Fibroblast of upper back skin (primary cell): ENCODE results near the gene SEMA5A.

Source experiments
- DNase-seq: peaks from one replicate; pipeline ENCODE4 v3.0.0-alpha.2; 2013

SEMA5A gene

GRCh38 chr5:9547122-9547947 lies 1.5 kb upstream of the SEMA5A start:
- peak; percentile 90 for DNase-seq

GRCh38 chr5:9545136-9545991 lies 511 bp downstream of the SEMA5A start:
- no peak for DNase-seq

DNA sequence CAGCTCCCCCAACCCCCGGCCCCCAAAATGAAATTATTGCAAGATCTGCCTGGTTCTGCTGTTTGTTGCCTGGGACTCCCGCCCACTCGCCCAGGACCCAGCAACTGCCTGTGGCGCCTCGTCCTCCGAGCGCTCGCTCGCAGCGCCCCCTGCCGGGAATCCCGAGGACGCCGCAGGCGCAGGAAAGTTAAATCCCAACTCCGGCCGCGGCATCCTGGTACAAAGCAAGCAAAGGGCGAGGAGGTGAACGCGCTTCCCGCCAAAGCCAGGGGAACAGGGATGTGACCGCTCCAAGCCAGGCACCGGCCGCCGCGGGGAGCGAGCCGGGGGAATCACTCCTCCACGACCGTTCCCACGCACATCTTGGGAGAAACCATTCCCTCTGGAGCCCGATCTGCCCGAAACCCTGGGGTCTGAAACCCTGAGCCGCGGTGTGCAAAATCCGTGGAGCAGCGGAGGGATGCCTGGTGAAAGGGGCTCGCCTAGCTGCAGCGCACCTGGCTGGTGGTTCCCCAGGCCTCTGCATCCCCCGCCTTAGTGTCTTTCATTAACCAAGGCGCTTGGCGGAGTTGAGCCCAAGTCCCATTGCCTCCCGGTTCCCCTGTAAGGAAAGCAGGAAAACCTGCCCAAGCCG lies 1.3 kb downstream of the SEMA5A start:
- DNase-seq: peak; percentile 72

DNA sequence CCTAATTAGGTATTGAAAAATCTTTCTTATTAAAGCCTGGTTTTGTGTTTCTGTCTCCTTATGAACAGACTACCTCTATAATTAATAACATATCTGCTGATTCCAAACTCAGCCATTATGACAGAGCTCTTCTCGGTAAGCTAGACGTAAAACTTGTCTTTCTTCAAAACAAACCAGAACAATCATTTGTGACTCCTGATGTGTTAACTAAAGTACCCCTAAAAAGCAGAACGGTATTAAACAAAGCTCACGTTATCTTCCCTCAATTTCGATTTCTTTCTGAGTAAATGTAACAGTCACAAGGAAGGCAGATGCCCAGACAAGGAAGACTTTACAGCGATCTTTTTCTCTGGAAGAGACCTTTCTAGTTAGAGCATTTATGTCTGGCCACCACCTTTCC lies 1.8 kb downstream of the SEMA5A start:
- DNase-seq: no peak

DNA sequence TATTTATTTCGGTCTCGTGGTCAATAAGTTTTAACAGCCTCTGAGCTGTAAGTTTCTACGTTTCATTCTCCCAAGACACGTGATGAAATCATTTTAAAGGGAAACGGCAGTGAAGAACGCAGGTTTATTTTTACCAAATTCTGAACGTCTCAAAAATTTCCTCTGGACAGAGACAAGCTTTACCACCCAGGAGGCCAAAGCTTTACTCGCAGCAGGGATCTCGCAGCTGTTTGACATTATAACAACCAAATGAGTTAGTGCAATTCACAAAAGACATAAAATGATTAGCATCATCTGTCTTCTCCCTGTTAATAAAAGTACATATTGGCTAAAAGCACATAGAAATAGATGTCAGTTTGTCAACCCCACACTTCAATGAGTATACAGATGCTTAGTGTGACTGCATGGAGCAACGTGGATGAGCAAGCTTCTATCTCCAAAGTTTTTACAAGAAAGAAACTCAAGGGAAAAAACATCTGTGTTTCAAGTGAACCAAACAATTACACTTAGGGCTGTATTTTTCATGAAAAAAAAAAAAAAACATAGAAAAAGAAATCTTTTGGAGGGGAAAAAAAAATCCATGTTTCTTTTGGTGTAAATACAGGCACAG lies 2.5 kb downstream of the SEMA5A start:
- peak; percentile 63 for DNase-seq

- DNase-seq: peak; percentile 58
Measured at GRCh38 chr5:9540791-9541190, 5.1 kb downstream of the SEMA5A start.

- DNase-seq: no peak
Measured at GRCh38 chr5:9538504-9538903, 7.4 kb downstream of the SEMA5A start.

DNA sequence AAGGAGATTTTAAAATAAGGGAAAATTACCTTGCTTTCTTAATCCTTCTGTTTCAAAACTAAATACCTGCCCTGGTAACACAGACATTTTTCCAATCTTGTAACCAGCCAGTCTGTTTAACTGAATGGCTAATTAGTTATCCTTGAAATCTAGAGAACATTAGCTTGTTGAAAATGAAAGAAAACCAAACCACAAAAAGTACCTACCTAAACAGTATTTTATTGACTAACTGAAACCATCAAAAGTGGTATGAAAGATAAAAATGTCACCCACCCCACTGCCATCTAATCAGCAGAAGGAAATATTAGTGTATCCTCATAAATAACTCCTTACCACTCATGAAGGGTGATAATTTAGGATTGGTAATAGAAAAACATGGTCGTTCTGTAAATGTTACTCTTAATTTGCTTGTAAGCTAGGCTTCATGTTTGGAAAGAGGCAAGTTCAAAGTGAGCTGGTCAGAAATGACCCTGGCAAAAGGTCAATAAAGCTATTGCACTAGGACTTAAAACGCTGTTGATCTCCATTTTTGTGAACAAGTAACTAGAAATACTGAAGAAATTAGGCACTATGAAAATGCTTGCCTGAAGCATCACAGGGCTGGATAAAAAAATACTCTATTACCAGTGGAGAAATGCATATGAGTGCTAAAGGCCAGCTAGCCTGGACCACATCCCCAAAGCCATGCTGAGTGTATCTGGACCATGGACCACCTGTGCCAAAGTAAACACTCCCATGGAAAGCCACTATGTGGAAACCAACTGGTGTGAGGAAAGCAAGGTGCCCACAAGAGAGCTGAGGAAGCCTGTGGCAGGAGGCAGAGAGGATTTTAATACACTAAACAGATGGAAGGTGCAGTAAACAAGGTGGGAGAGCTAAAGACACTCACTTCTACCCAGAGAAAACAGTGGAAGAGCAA lies 8.4 kb downstream of the SEMA5A start:
- DNase-seq: no peak

DNA sequence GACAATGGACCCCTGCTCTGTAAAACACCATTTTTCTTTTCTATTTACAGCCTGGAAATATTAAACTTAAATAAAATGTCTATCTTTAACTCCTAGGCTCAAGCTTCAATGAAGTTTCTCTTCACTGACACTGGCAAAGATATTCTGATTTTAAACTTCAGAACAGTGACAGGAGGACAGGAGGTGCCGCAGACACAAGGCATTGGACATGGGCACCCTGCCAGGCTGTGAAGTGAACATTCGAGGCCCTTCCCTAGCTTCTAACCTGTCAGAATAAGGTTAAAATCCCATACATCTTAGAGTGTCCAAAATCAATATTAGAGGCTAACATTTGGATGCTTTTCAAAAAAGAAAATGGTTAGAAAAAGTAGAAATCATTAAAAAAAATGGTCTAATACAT lies 9.2 kb downstream of the SEMA5A start:
- DNase-seq: no peak

DNA sequence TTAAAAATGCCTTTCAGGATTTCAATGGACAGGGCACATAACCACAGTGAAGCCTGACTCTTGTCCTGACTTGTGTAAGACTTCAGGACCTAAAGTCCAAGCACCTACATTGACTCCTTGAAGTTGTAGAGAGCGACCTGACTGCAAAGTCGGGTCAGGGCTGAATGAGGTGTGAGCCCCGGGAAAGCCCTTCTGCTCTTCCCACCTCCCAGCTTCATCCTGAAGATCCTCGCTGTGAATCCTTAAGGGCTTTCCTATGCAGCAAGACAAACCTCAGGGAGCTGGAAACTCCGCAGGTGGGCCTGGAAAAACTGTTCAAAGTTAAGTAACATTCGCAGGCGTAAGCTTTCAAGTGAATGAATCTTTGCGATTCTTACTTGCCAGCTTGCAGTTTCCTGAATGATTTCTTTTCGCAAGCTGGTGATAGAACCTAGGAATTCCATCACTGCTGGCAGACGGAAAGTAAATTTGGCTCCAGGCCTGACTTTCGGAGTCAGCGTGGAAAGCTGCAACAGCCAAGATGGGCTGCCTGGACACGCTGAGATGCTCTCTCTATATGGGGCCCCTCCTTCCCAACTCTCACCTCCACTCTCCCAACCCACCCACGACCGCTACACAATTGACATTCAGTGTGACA lies 10.9 kb downstream of the SEMA5A start:
- peak; percentile 41 for DNase-seq

DNA sequence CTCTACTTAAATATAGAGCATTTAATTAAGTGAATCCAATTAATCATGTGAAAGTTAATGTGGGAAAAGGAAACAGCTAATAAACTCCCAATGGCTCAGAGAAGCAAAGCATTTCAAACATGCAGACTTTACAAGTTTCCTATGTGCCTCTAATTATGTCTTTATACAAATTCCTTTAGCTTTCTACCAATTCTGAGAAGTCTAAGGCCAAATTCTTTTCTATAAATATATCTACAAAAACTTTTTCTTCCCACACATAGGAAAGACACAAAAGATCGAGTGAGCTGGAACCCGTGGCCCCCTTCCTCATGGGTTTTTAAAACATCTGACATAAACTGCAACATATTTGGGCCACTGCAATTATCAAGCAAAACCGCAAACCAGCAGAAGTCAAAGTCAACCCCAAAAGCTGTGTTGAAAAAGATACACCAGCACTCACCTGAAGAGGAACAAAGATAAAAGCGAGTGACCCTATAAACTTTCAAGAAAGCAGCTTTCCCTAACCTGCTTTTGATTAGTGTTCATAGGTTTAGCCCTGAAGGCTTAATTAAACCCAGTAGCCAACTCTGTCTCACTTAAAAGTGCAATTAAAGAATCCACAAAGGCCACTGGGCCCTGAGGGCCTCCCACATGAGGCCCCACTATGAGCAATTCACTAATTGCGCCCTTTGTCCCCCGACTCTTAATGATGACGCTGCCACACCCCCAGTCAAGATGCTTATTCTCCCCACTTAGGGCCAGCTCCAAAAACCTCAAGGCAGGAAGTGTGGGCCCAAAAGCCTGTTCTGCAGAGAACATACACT lies 12.1 kb downstream of the SEMA5A start:
- peak; percentile 44 for DNase-seq

GRCh38 chr5:9533096-9533495 lies 12.8 kb downstream of the SEMA5A start:
- peak; percentile 52 for DNase-seq

GRCh38 chr5:9529513-9529912 lies 16.4 kb downstream of the SEMA5A start:
- no peak for DNase-seq

DNA sequence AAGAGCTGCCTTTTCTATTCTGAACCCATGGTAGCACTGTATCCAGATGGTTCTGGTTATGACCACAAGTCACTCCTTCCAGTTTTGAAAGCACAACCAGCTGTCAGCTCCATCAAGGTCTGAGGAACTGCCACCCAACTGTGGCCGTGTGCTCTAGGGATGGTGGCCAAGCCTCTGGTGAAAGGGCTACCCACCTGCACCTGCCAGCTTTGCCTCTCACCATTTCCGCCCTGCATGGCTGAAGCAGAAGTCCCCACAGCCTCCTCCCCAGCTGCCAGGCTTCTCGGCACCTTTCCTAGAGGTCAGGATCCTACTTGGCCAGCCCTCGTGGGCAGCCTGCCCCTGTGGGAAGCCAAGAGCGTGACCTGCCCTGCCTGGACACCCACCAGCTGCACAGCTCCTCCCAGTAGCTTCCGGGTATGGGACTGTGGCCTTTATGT lies 16.8 kb downstream of the SEMA5A start:
- no peak for DNase-seq

- DNase-seq: no peak
Measured at GRCh38 chr5:9524941-9525340, 20.9 kb downstream of the SEMA5A start.

DNA sequence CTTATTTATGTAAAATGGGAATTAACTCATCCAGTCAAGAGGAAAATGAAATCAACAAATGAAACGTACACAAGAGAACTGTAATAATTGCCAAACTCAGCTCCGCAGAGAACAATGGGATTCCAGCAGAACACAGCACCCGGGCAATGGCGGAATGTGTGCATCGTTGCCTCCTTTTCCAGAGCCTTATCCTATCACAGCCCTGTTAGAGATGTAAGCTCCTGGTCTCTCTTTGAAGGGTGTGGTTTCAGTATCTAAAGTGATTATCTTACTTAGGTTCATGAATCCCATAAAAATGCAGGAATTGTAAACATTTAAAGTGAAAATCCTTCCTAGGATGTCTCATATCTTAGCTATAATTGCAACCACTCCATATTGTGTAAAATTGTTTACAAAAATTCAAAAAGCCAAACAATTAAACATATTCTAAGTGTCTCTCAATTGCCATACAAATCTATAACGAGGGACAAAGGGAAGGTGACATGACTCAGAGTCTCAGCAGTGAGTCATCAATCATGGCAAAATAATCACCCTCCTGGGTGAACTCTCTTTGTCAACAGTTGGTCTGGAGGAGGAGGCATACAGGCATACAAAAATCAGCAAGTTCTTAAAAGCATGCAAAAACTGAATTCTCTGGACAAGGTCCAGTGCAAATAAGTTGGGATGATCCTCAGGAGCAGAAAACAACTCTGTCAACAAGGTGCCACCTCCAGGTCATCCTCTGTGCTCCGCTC lies 22.6 kb downstream of the SEMA5A start:
- DNase-seq: no peak

DNA sequence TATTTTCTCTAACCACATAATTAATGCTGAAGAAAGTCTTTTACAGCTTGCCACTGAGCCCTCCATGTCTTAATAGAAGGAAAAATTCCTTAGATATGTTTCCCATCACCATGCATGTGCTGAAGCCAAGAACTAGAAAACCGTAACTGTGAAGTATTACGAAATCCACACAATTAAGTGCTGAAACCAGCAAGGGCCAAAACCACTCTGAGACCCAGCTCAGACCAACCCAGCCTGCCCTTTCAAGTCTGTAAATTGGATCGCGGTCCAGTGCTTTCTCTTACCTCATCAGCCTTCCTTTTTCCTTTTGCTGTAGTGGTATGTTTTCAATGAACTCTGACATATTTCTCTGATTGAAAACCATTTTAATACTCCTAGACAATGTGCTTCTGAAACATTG lies 26.3 kb downstream of the SEMA5A start:
- peak; percentile 76 for DNase-seq

DNA sequence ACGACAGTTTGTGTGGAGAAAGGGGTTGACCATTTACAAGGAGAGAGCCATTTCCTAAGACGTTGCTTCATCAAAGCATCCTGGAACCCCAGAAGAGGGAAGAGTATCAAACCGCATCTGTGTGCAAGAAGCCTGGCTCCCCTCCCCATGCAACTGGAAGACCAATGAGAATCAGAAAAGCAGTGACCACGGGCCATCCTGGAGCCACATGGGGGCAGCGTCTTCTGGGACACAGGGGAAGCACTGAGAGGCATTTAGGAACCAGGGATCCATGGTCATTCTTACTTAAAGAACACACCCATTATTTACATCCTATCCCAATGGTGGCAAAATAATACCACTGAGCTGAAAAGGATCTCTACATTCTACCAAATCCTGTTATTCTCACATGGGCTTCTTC lies 29.3 kb downstream of the SEMA5A start:
- no peak for DNase-seq

DNA sequence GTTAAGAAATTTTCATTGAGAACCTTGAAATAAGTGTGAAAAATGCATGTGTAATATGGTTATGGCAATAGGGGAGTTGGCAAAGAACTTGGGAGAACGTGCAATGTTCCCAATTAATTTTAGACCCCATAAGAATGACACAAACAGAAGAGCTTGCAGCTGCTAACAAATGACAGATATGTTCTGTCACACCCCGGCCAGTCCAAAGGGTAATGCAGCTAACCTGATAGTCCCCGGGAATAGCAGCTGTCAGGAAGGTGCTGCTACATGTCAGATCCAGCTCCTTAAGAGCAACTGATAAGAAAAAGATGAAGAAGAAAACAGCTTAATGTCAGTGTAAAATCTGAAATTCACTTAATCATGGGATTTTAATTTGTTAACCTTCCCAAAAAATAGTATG lies 30.4 kb downstream of the SEMA5A start:
- no peak for DNase-seq

DNA sequence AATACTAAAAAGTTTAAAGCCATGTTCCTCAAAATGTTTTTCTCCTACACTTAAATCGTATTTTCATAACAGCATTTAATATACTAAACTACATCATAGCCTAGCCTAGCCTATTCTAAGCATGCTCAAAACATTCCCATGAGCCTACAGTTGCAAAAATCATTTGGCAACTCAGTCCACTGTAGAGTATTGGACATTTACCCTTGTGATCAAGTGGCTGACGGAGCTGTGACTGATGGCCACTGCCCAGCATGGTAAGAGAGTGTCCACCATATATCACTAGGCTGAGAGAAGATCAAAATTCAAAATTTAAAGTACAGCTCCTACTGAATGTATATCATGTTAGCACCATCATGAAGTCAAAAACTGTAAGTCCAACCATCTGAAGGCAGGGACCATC lies 30.9 kb downstream of the SEMA5A start:
- DNase-seq: no peak
